GM19324 (cell line): ENCODE results near the gene KLHL2.

Source experiments
- ATAC-seq: cut with Tn5 transposase; IDR thresholded peaks from one replicate; pipeline ENCODE4 v1.9.1; 2021; ENCODE audit warnings: mild to moderate bottlenecking, moderate library complexity; ENCODE audit not compliant: unreplicated experiment, low FRiP score

Gene KLHL2

GRCh38 chr4:165360041-165360695 lies 152.8 kb downstream of the KLHL2 start:
- ATAC-seq: no peak

GRCh38 chr4:165360985-165361670 lies 153.8 kb downstream of the KLHL2 start:
- no peak for ATAC-seq

- ATAC-seq: no peak
Measured at GRCh38 chr4:165361810-165362209, 154.4 kb downstream of the KLHL2 start.

GRCh38 chr4:165364452-165365080 lies 157.2 kb downstream of the KLHL2 start:
- ATAC-seq: no peak

GRCh38 chr4:165367040-165367439 lies 159.7 kb downstream of the KLHL2 start:
- ATAC-seq: no peak

GRCh38 chr4:165368114-165368513 lies 160.8 kb downstream of the KLHL2 start:
- ATAC-seq: no peak

GRCh38 chr4:165368567-165368966 lies 161.2 kb downstream of the KLHL2 start:
- no peak for ATAC-seq

- no peak for ATAC-seq
Measured at GRCh38 chr4:165369522-165369921, 162.2 kb downstream of the KLHL2 start.

GRCh38 chr4:165370530-165370929 lies 163.2 kb downstream of the KLHL2 start:
- no peak for ATAC-seq
